Loucy (cell line): ENCODE data around the gene L2HGDH.
A peak's percentile ranks its signal among the peaks of the same experiment; 100 is the strongest.

Source experiments
- H2AFZ ChIP-seq: fragments of 200-600 bp; sonication (generic); 2 replicates; pipeline ENCODE4 v1.6.0; 2016; ENCODE audit warnings: antibody characterized with exemption, mild to moderate bottlenecking, low read length, moderate library complexity
- H3F3A ChIP-seq: fragments of 200-600 bp; 2 replicates; pipeline ENCODE4 v1.6.0; 2016; ENCODE audit warnings: antibody characterized with exemption, low read depth, mild to moderate bottlenecking
- H3K27me3 ChIP-seq: fragments of 200-600 bp; sonication (generic); 2 replicates; pipeline ENCODE4 v1.6.1; 2014; ENCODE audit warnings: low read length, mild to moderate bottlenecking; ENCODE audit not compliant: insufficient read depth, poor library complexity, severe bottlenecking
- H3K36me3 ChIP-seq: fragments of 200-600 bp; sonication (generic); 2 replicates; pipeline ENCODE4 v1.6.1; 2016; ENCODE audit warnings: low read length; ENCODE audit not compliant: insufficient read depth
- H3K4me1 ChIP-seq: fragments of 200-600 bp; sonication (generic); 2 replicates; pipeline ENCODE4 v1.5.1; 2014; ENCODE audit warnings: low read length, mild to moderate bottlenecking; ENCODE audit not compliant: insufficient read depth, poor library complexity, severe bottlenecking
- H3K4me2 ChIP-seq: fragments of 200-600 bp; sonication (generic); 2 replicates; pipeline ENCODE4 v1.6.0; 2014; ENCODE audit warnings: antibody characterized with exemption, low read length, low read depth, mild to moderate bottlenecking; ENCODE audit not compliant: poor library complexity, severe bottlenecking
- H3K4me3 ChIP-seq: fragments of 200-600 bp; sonication (generic); 2 replicates; pipeline ENCODE4 v1.5.1; 2014; ENCODE audit warnings: low read length, mild to moderate bottlenecking, mixed read lengths; ENCODE audit not compliant: poor library complexity, severe bottlenecking
- H3K79me2 ChIP-seq: fragments of 200-600 bp; sonication (generic); 2 replicates; pipeline ENCODE4 v1.6.1; 2014; ENCODE audit warnings: low read length; ENCODE audit not compliant: insufficient read depth
- H3K9ac ChIP-seq: fragments of 200-600 bp; sonication (generic); 2 replicates; pipeline ENCODE4 v1.6.0; 2014; ENCODE audit warnings: mild to moderate bottlenecking, low read depth, low read length, moderate library complexity; ENCODE audit not compliant: poor library complexity, severe bottlenecking
- H3K9me2 ChIP-seq: fragments of 200-600 bp; sonication (generic); replicated peaks from 2 replicates; pipeline ENCODE4 v1.6.1; 2016; ENCODE audit warnings: low read depth, low read length, mixed read lengths
- H3K9me3 ChIP-seq: fragments of 200-600 bp; sonication (generic); 2 replicates; pipeline ENCODE4 v1.6.1; 2014; ENCODE audit warnings: mild to moderate bottlenecking, antibody characterized with exemption, low read length, low read depth; ENCODE audit not compliant: insufficient read depth
- H4K20me1 ChIP-seq: fragments of 200-600 bp; sonication (generic); 2 replicates; pipeline ENCODE4 v1.6.0; 2014; ENCODE audit warnings: antibody characterized with exemption, low read length, mild to moderate bottlenecking; ENCODE audit not compliant: insufficient read depth, poor library complexity, severe bottlenecking
- EZH2phosphoT487 ChIP-seq: fragments of 200-600 bp; IDR thresholded peaks from 2 replicates; pipeline ENCODE4 v1.6.1; 2018; ENCODE audit warnings: antibody characterized with exemption, mild to moderate bottlenecking, moderate library complexity, borderline replicate concordance
- TF ChIP-seq, protein P1 (sequence below): fragments of 200-600 bp; sonication (generic); conservative IDR thresholded peaks from 2 replicates; pipeline ENCODE4 v1.5.1; 2014; ENCODE audit warnings: mild to moderate bottlenecking, antibody characterized with exemption, low read length

Gene L2HGDH

DNA sequence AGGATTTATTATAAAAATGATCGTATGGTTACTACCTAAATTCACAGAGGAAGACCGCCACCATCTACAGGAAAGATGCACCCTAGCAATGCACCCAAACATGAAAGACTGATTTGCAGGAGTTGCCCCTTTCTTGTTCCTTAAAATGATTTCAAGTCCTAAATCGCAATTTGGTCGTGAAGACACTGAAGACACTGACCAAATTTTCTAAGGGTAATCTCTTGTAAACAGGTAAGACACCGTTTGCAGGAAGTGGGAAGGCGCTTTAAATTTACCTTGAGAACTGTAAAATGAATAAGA, 81.7 kb downstream of the L2HGDH start:
- TF ChIP-seq, protein P1, sequence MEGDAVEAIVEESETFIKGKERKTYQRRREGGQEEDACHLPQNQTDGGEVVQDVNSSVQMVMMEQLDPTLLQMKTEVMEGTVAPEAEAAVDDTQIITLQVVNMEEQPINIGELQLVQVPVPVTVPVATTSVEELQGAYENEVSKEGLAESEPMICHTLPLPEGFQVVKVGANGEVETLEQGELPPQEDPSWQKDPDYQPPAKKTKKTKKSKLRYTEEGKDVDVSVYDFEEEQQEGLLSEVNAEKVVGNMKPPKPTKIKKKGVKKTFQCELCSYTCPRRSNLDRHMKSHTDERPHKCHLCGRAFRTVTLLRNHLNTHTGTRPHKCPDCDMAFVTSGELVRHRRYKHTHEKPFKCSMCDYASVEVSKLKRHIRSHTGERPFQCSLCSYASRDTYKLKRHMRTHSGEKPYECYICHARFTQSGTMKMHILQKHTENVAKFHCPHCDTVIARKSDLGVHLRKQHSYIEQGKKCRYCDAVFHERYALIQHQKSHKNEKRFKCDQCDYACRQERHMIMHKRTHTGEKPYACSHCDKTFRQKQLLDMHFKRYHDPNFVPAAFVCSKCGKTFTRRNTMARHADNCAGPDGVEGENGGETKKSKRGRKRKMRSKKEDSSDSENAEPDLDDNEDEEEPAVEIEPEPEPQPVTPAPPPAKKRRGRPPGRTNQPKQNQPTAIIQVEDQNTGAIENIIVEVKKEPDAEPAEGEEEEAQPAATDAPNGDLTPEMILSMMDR = no peak
- no peak for TF ChIP-seq EZH2phosphoT487
- Histone ChIP-seq H3K9me3 (no peaks in the 10 kb centered on the region), H3K36me3 (no peaks in the 10 kb centered on the region)

GRCh38 chr14:50229681-50230080, 82.3 kb downstream of the L2HGDH start:
- Histone ChIP-seq H2AFZ (no peak overlapping the region), H3K4me1 (peaks cover 43% of the 10 kb centered on the region), H4K20me1 (peaks cover 32% of the 10 kb centered on the region), H3F3A (peaks cover 3% of the 10 kb centered on the region; the same call in 1 of the 2 replicates), H3K27me3 (no peaks in the 10 kb centered on the region), H3K36me3 (no peaks in the 10 kb centered on the region), H3K9ac (peak overlapping the region; percentile 75), H3K9me2 (no peaks in the 10 kb centered on the region), H3K9me3 (no peaks in the 10 kb centered on the region), H3K4me3 (peak overlapping the region; percentile 75), H3K79me2 (peaks cover 62% of the 10 kb centered on the region), H3K4me2 (peak overlapping the region; percentile 93)
- no peak for TF ChIP-seq EZH2phosphoT487
- TF ChIP-seq, protein P1 = no peak

More for the DNA sequence above, 81.7 kb downstream of the L2HGDH start:
- peak overlapping the region; percentile 75 for H3K9ac ChIP-seq
- H2AFZ ChIP-seq = 0 out of 2 replicates have a peak overlapping the region, but pooled peaks have one; percentile 95
- peak overlapping the region; percentile 93 for H3K4me2 ChIP-seq
- no peaks in the 10 kb centered on the region for H3K9me2 ChIP-seq
- H3K4me1 ChIP-seq = peaks cover 41% of the 10 kb centered on the region
- H3F3A ChIP-seq = peaks cover 3% of the 10 kb centered on the region; the same call in 1 of the 2 replicates
- H3K27me3 ChIP-seq = no peaks in the 10 kb centered on the region
- peaks cover 56% of the 10 kb centered on the region for H3K79me2 ChIP-seq
- peak overlapping the region; percentile 75 for H3K4me3 ChIP-seq
- H4K20me1 ChIP-seq = peaks cover 26% of the 10 kb centered on the region

- H3K9me3 ChIP-seq = no peaks in the 10 kb centered on the region
- TF ChIP-seq EZH2phosphoT487 = no peak
- TF ChIP-seq, protein P1 = no peak
- peaks cover 74% of the 10 kb centered on the region for H3K79me2 ChIP-seq
- H3K36me3 ChIP-seq = no peaks in the 10 kb centered on the region
- peaks cover 32% of the 10 kb centered on the region for H4K20me1 ChIP-seq
- H3K4me2 ChIP-seq = peak overlapping the region; percentile 93
- peaks cover 3% of the 10 kb centered on the region; the same call in 1 of the 2 replicates for H3F3A ChIP-seq
- H3K9ac ChIP-seq = no peak overlapping the region
- no peaks in the 10 kb centered on the region for H3K9me2 ChIP-seq
- H2AFZ ChIP-seq = no peak overlapping the region
- H3K4me3 ChIP-seq = peak overlapping the region; percentile 75
- H3K27me3 ChIP-seq = no peaks in the 10 kb centered on the region
- H3K4me1 ChIP-seq = peaks cover 43% of the 10 kb centered on the region
Measured at GRCh38 chr14:50228313-50228712, 83.7 kb downstream of the L2HGDH start.
